PFSK-1 (cell line): ENCODE data around the gene VPS13D.

Experiments
- FOXP2 ChIP-seq: optimal IDR thresholded peaks from 2 replicates; pipeline ENCODE3; 2011; ENCODE audit warnings: borderline replicate concordance, control low read depth, inconsistent platforms; ENCODE audit not compliant: insufficient read depth; ENCODE audit errors: extremely low read length, extremely low read depth
- POLR2AphosphoS5 ChIP-seq: IDR thresholded peaks from 2 replicates; pipeline ENCODE4 v1.6.1; 2012; ENCODE audit warnings: low read depth, mild to moderate bottlenecking, control low read depth, low read length, moderate library complexity
- REST ChIP-seq, 2 experiments: IDR thresholded peaks; 2 replicates each; pipeline versions ENCODE4 v1.6.1 to v1.8.0; 2011 to 2012; ENCODE audit warnings: low read depth in 2 of 2, low read length in 2 of 2, control low read depth in 1 of 2, inconsistent platforms in 1 of 2, mild to moderate bottlenecking in 1 of 2, moderate library complexity in 1 of 2; ENCODE audit not compliant: insufficient read depth in 1 of 2
- SIN3A ChIP-seq: IDR thresholded peaks from 2 replicates; pipeline ENCODE4 v1.6.1; 2012; ENCODE audit warnings: mild to moderate bottlenecking, low read length, moderate library complexity, borderline replicate concordance; ENCODE audit not compliant: insufficient read depth
- TAF1 ChIP-seq: IDR thresholded peaks from 2 replicates; pipeline ENCODE4 v1.6.1; 2012; ENCODE audit warnings: low read length, control low read depth, borderline replicate concordance; ENCODE audit not compliant: insufficient read depth

VPS13D gene

DNA sequence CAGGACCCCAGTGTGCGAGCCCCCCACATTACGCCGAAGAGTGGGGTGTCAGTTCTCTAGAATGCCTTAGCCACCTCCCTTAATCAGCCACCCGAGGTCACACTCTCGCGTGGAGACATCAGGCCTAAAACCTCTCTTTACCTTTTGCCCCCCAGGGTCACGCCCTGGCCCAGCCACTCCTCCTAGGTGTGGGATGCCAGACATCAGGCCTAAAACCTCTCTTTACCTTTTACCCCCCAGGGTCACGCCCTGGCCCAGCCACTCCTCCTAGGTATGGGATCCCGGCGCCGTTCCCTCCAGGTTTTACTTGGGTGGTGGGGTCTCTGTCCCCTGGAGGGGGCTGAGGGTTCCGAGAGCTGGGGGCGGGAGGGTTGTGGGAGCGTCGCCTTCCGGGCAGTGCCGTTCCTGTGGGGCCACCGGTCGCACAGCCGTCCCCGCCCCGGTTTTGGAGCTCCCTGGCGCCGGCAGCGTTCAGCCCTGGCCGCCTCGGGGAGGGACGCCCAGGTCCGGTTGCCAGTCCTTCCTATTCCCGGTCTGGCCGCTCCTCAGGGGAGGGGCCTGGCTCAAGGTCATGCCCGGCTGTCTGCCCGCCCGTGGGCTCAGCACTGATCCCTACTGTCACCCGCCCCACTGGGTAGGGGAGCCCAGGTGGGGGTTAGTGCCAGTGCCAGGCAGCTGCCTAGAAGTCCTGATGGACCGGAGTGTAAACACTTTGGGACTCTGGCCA, 882 bp downstream of the VPS13D start:
- TF ChIP-seq SIN3A (no peak), TAF1 (no peak), POLR2AphosphoS5 (no peak), REST (IDR thresholded peaks at IDR 0.05; ENCODE audit: insufficient read depth in 1 of 2, low read depth in 2 of 2, low read length in 2 of 2) (no peak), FOXP2 (no peak)

- no peak for TF ChIP-seq FOXP2
- no peak for TF ChIP-seq TAF1
- TF ChIP-seq POLR2AphosphoS5, result no peak
- TF ChIP-seq SIN3A, result no peak
- TF ChIP-seq REST (IDR thresholded peaks at IDR 0.05; ENCODE audit: insufficient read depth in 1 of 2, low read depth in 2 of 2, low read length in 2 of 2), result no peak
These were observed 1.4 kb downstream of the VPS13D start for GRCh38 chr1:12231276-12231595.

DNA sequence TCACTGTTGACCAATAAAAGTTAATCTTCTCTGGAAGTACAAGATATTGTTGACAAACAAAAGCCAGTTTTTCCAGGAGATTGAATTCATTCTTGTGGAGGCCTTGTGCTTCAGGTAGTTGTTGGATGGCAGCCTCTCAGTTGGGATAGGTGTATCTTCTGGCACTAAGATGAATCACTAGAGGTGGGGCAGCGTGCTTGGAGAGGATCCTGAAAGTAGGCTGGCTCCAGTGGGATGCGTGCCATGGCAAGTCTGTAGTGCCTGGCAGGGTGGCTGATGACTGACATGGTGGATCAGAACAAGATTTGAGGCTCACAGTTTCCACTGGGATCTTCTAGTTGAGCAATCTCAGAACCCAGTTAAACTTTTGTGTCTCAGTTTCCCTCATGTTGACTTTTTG, 2.4 kb downstream of the VPS13D start:
- no peak for TF ChIP-seq TAF1
- TF ChIP-seq FOXP2, result no peak
- no peak for TF ChIP-seq SIN3A

DNA sequence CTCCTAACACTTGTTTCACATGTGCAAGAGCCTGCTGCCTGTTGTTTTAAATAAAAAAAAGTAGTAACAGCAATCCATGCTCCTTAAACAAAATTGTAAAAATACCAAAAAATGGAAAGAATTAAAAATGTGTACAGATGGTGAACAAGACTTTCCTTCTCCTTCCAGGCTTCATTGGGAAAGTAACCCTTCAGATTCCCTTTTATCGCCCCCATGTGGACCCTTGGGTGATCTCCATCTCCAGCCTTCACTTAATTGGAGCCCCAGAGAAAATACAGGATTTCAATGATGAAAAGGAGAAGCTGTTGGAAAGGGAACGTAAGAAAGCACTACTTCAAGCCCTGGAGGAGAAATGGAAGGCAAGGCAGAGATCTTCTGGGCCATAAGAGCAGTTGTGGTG, 14.2 kb downstream of the VPS13D start:
- no peak for TF ChIP-seq TAF1
- no peak for TF ChIP-seq REST (IDR thresholded peaks at IDR 0.05; ENCODE audit: insufficient read depth in 1 of 2, low read depth in 2 of 2, low read length in 2 of 2)
- TF ChIP-seq FOXP2, result no peak
- no peak for TF ChIP-seq SIN3A
- TF ChIP-seq POLR2AphosphoS5, result no peak

- TF ChIP-seq REST (IDR thresholded peaks at IDR 0.05; ENCODE audit: insufficient read depth in 1 of 2, low read depth in 2 of 2, low read length in 2 of 2) (no peak), POLR2AphosphoS5 (no peak), SIN3A (no peak), FOXP2 (no peak), TAF1 (no peak)
These were observed 14.8 kb downstream of the VPS13D start for GRCh38 chr1:12244585-12244984.
